IPS-15b (cell line): ENCODE measurements around the gene AP5Z1.

Experiments
- H3K27me3 ChIP-seq: one replicate; pipeline ENCODE4 v1.6.1; 2013; ENCODE audit warnings: low read length; ENCODE audit not compliant: control insufficient read depth, insufficient read depth
- H3K36me3 ChIP-seq: one replicate; pipeline ENCODE4 v1.6.1; 2013; ENCODE audit warnings: low read length; ENCODE audit not compliant: control insufficient read depth, insufficient read depth
- H3K4me1 ChIP-seq: one replicate; pipeline ENCODE4 v1.6.1; 2013; ENCODE audit warnings: mild to moderate bottlenecking, low read length; ENCODE audit not compliant: control insufficient read depth, insufficient read depth
- H3K4me3 ChIP-seq: one replicate; pipeline ENCODE4 v1.5.1; 2013; ENCODE audit warnings: low read depth, low read length
- H3K9ac ChIP-seq: one replicate; pipeline ENCODE4 v1.6.1; 2013; ENCODE audit warnings: low read depth, mild to moderate bottlenecking, low read length
- H3K9me3 ChIP-seq: one replicate; pipeline ENCODE4 v1.6.1; 2013; ENCODE audit warnings: mild to moderate bottlenecking, low read length; ENCODE audit not compliant: control insufficient read depth, insufficient read depth

The AP5Z1 gene

GRCh38 chr7:4762121-4763055 is 13.0 kb upstream of the AP5Z1 start:
- H3K4me3 ChIP-seq = no peak overlapping the region
- no peaks in the 10 kb centered on the region for H3K9me3 ChIP-seq
- peaks cover 10% of the 10 kb centered on the region for H3K36me3 ChIP-seq

DNA sequence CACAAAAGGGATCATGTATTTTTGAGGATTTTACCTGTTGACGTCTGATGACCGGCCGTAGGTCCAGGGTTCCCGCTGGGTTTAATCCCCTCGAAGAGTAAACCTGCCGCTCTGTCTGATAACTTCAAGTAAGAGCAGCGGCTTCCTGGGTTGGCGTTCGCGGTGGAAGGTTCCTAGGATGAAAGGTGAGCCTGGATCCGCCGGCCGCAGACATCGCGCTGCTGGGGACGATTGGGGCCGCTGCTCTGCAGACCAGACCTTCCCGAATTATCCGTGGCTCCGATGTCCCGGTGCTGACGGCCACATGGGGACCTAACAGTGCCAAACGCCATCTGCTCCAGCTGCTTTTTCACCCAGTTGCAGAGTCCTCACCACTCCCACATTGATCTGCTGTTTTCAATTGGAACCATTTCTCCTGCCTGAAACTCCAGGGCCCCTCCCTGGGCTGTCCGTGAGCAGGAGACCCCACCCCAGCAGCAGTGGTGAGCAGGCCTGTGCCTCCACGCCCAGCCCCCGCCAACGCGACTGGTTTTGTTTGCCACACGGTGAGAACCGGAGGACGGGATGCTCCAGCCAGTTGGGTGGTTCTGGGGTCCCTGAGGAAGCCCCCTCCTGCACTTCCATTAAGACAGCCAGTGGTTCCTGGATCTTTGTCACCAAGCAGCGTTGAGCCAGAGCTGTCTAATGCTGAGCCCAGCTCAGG is 12.2 kb upstream of the AP5Z1 start:
- Histone ChIP-seq H3K4me1 (no peaks in the 10 kb centered on the region), H3K27me3 (no peaks in the 10 kb centered on the region), H3K9ac (no peak overlapping the region), H3K4me3 (no peak overlapping the region), H3K36me3 (peaks cover 10% of the 10 kb centered on the region), H3K9me3 (no peaks in the 10 kb centered on the region)

More at GRCh38 chr7:4762121-4763055, 13.0 kb upstream of the AP5Z1 start:
- H3K4me1 ChIP-seq = no peaks in the 10 kb centered on the region
- no peaks in the 10 kb centered on the region for H3K27me3 ChIP-seq
- H3K9ac ChIP-seq = no peak overlapping the region

GRCh38 chr7:4763794-4764185 is 11.6 kb upstream of the AP5Z1 start:
- Histone ChIP-seq H3K36me3 (peaks cover 10% of the 10 kb centered on the region), H3K9me3 (no peaks in the 10 kb centered on the region), H3K27me3 (no peaks in the 10 kb centered on the region), H3K9ac (no peak overlapping the region), H3K4me3 (no peak overlapping the region), H3K4me1 (no peaks in the 10 kb centered on the region)

GRCh38 chr7:4764402-4765007 is 10.9 kb upstream of the AP5Z1 start:
- no peaks in the 10 kb centered on the region for H3K4me1 ChIP-seq
- peaks cover 10% of the 10 kb centered on the region for H3K36me3 ChIP-seq
- H3K9me3 ChIP-seq = no peaks in the 10 kb centered on the region
- no peak overlapping the region for H3K9ac ChIP-seq
- H3K4me3 ChIP-seq = no peak overlapping the region
- no peaks in the 10 kb centered on the region for H3K27me3 ChIP-seq

GRCh38 chr7:4765776-4766490 is 9.5 kb upstream of the AP5Z1 start:
- H3K9me3 ChIP-seq = no peaks in the 10 kb centered on the region
- H3K4me1 ChIP-seq = no peaks in the 10 kb centered on the region
- no peaks in the 10 kb centered on the region for H3K27me3 ChIP-seq
- no peak overlapping the region for H3K9ac ChIP-seq
- no peak overlapping the region for H3K4me3 ChIP-seq
- H3K36me3 ChIP-seq = peaks cover 10% of the 10 kb centered on the region

- H3K9ac ChIP-seq = no peak overlapping the region
- no peaks in the 10 kb centered on the region for H3K4me1 ChIP-seq
- peaks cover 10% of the 10 kb centered on the region for H3K36me3 ChIP-seq
- H3K4me3 ChIP-seq = no peak overlapping the region
- no peaks in the 10 kb centered on the region for H3K27me3 ChIP-seq
- H3K9me3 ChIP-seq = no peaks in the 10 kb centered on the region
Observed at GRCh38 chr7:4766666-4767519, 8.5 kb upstream of the AP5Z1 start.

DNA sequence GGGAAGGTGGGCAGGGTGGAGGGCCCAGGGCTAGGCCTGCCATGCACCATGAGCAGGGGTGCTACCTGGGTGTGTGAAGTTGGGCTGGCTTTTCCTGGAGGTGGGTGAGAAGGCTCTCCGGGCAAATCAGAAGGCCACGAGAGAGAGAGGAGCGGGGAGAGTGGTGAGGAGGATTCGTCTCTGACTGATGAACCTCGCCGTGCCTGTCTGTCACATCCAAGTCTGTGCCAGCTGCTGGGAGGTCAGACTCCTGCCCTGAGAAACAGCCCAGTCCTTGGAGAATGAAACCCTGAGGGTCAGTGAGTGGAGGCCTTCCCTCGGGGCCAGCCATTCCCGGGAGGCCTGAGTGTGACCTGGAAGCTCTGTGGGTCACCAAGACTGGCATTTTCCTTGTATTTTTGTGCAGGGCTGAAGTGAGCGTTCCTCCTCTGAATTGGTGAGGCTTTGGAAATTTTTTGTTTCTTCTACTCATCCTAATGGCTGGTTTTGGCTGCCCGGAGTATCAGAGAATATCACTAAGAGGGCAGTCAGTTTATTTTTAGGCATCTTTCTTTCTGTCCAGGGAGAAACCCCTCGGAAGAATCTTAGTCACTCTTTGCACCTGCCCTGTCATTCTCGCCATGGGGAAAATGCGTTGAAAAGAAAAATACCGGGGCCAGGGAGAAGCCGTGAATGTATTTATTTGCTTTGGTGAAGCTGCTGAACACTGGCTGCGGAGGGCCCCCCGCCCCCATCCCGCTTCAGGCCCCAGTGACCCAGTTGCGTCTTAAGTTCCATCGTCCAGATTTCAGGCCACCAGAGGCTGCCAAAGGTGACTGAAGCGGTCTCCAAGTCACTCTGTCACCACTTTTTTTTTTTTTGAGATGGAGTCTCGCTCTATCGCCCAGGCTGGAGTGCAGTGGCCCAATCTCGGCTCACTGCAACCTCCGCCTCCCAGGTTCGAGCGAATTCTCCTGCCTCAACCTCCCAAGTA is 6.5 kb upstream of the AP5Z1 start:
- H3K4me1 ChIP-seq = no peaks in the 10 kb centered on the region
- H3K4me3 ChIP-seq = no peak overlapping the region
- H3K27me3 ChIP-seq = no peaks in the 10 kb centered on the region
- peaks cover 2% of the 10 kb centered on the region for H3K36me3 ChIP-seq
- no peaks in the 10 kb centered on the region for H3K9me3 ChIP-seq
- H3K9ac ChIP-seq = peak overlapping the region; percentile 37

DNA sequence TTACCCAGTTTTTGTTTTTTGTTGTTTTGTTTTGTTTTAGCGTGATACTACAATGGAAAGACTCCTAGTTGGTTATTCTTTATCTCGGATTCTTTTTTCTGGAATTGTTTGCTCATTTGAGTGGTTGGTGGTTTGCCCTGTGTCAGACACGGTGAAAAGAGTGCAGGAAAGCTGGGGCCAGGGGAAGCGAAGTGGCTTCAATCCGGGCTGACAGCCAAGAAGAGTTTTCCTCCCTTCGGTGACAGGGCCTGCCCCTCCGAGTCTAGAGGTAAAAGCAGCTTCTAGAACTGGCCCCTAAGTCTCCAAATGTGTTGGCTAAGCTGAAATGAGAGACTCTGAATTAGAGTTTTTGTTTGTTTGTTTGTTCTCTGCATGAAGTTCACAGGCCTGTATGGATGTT is 5.7 kb upstream of the AP5Z1 start:
- no peaks in the 10 kb centered on the region for H3K36me3 ChIP-seq
- no peaks in the 10 kb centered on the region for H3K9me3 ChIP-seq
- peaks cover 3% of the 10 kb centered on the region for H3K4me1 ChIP-seq
- no peak overlapping the region for H3K9ac ChIP-seq
- H3K27me3 ChIP-seq = no peaks in the 10 kb centered on the region
- H3K4me3 ChIP-seq = no peak overlapping the region

- Histone ChIP-seq H3K4me3 (no peak overlapping the region), H3K9ac (no peak overlapping the region), H3K36me3 (no peaks in the 10 kb centered on the region), H3K4me1 (peaks cover 5% of the 10 kb centered on the region), H3K27me3 (no peaks in the 10 kb centered on the region), H3K9me3 (no peaks in the 10 kb centered on the region)
Observed at GRCh38 chr7:4770886-4771285, 4.5 kb upstream of the AP5Z1 start.

- Histone ChIP-seq H3K36me3 (peaks cover under 1% of the 10 kb centered on the region), H3K27me3 (no peaks in the 10 kb centered on the region), H3K9ac (no peak overlapping the region), H3K9me3 (no peaks in the 10 kb centered on the region), H3K4me1 (peaks cover 5% of the 10 kb centered on the region), H3K4me3 (no peak overlapping the region)
Observed at GRCh38 chr7:4771737-4772136, 3.7 kb upstream of the AP5Z1 start.
